Measurements from ENCODE around the gene RPL10.

The RPL10 gene

DNA sequence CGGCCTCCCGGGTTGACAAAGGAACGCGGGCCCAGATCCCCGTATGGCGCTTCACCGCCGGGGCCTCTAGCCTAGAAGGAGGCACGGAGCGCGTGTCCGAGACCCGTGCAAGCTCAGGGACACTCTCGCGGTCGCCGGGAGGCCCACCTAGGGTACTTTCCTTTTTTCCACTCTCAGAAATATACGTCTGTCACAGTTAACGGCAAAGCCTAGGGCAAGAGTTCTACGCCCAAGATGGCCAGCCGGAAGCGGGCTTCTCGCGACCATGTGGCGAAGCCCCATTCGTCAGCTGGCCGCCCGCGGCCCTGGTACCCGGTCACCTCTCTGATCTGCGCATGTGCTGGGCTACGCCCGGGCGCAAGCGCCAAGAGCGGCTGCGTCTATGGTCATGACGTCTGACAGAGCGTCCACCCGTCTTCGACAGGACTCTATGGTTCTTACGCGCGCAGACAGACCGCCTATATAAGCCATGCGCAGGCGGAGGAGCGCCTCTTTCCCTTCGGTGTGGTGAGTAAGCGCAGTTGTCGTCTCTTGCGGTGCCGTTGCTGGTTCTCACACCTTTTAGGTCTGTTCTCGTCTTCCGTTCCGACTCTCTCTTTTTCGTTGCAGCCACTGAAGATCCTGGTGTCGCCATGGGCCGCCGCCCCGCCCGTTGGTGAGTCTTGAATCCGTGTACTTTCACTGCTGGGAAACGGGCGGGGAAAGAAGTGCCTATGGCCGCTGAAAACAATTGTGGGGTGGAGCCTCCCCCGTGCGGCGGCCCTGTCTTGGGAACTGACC is at the start of gene RPL10:
TSS of gene RPL10 (plus strand) at position 490 of the 780 bp plus-strand sequence. CDS start at position 633, 143 bp downstream.
- TF ChIP-seq, protein P1, sequence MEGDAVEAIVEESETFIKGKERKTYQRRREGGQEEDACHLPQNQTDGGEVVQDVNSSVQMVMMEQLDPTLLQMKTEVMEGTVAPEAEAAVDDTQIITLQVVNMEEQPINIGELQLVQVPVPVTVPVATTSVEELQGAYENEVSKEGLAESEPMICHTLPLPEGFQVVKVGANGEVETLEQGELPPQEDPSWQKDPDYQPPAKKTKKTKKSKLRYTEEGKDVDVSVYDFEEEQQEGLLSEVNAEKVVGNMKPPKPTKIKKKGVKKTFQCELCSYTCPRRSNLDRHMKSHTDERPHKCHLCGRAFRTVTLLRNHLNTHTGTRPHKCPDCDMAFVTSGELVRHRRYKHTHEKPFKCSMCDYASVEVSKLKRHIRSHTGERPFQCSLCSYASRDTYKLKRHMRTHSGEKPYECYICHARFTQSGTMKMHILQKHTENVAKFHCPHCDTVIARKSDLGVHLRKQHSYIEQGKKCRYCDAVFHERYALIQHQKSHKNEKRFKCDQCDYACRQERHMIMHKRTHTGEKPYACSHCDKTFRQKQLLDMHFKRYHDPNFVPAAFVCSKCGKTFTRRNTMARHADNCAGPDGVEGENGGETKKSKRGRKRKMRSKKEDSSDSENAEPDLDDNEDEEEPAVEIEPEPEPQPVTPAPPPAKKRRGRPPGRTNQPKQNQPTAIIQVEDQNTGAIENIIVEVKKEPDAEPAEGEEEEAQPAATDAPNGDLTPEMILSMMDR (IDR thresholded peaks at IDR 0.05) = no peak

DNA sequence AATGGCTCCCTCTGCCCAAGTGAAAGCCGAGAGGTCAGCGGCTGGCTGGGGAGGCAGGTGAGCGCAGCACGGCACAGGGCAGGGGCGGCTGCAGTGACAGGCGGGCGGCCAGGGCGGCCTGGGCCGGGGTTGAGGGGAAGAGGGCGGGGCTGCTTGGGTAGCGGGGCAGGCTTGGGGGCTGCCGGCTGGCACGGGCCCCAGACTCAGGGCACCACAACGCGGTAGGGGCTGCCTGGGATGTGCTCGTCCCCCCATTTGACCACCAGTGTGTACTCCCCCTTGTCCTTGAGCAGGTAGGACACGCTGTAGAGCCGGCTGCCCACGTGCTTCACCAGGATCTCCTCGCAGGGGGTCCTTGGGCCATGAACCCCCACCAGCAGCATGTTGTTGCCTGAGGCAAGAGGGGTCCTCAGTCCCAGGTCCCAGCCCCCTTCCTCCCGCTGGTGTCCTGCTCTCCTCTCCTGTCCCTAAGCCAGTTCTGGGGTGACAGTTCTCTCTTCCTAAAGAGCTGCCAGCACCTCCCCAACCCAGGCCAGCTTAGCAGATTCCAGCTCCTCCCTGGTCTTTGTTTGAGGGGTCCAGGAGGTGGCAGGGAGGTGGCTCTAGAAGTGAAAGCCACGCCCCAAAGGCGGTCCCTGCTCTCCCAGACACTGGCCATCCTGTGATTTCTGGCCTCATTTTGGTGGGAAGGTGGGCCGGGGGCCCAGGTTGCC is 49.4 kb upstream of the RPL10 start:
- TF ChIP-seq, protein P1 (IDR thresholded peaks at IDR 0.05) = no peak

DNA sequence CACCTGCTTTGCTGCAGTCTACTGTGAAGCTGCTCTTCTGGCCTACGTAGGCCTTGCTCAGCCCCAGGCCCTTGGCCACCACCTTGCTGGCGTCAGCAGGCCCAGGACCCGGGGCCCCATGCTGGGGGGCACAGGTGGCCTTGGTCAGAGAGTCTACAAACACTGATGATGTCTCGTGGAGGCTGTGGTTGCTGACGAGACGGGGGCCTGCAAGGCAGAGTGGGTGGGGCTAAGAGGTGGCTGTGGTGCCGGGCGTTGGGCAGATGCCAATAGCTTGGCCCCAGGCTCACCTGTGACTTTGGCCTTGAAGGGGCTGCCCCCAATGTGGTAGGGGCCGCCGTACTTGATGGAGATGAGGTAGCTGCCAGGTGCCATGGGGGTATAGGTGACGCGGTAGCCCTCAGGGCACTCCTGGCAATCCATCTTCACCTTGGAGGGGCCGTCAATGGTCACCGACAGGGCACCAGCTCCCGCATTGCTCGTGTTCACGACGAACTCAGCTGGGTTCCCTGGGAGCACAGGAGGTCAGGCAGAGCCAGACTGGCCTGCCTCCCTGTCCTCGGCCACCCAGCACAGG is 48.7 kb upstream of the RPL10 start:
- TF ChIP-seq, protein P1 (IDR thresholded peaks at IDR 0.05) = no peak

DNA sequence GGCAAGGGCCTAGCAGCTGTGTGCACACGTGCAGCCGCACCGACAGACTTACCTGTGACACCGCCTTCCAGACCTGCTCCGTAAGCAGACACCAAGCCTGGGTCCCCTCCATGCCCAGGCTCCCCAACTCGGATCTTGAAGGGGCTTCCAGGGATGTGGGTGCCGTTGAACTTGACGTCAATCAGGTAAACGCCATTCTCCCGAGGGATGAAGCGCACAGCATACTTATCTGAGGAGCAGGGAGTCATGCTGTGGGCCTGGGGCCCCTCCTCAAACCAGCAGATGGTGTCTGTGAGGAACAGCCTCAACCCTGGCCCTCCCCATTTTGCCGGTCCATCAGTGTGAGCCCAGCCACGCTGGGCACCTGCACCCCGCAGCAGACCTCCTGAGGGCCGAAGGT is 48.2 kb upstream of the RPL10 start:
- TF ChIP-seq, protein P1 (IDR thresholded peaks at IDR 0.05) = no peak

DNA sequence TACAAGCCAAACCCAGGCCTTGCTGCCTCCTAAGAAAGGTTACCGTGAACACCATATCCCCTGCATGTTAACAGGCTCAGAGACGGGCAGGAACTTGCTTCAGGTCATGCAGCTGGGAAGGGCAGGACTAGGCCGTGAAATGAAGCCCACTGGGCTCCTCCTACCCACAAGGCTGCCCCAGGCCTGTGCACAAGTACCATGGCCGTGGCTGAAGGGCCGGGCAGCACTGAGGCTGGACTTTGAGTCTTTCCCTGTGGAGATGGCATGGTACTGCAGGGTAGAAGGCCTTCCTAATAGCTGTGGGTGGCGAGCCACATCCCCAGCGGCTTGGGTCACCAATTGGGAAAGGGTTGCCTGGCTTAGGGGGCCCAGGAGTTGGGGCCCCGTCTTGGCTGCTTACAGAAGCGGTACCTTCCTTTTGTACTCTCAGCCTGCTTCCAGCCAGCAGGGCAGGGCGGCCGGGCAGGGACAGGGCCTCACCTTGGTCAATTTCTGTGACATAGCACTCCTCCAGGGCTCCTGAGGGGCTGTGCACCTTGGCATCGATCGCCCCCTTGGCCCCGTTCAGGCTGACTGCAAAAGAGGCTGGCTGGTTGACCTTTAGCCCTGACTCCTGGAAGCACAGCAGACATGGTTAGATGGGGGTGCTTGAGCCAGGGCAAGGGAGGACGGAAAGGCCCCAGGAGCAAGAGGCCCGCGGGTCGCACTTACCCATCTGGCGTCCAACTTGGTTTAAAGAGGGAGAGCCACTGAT is 47.6 kb upstream of the RPL10 start:
- TF ChIP-seq, protein P1 (IDR thresholded peaks at IDR 0.05) = no peak

DNA sequence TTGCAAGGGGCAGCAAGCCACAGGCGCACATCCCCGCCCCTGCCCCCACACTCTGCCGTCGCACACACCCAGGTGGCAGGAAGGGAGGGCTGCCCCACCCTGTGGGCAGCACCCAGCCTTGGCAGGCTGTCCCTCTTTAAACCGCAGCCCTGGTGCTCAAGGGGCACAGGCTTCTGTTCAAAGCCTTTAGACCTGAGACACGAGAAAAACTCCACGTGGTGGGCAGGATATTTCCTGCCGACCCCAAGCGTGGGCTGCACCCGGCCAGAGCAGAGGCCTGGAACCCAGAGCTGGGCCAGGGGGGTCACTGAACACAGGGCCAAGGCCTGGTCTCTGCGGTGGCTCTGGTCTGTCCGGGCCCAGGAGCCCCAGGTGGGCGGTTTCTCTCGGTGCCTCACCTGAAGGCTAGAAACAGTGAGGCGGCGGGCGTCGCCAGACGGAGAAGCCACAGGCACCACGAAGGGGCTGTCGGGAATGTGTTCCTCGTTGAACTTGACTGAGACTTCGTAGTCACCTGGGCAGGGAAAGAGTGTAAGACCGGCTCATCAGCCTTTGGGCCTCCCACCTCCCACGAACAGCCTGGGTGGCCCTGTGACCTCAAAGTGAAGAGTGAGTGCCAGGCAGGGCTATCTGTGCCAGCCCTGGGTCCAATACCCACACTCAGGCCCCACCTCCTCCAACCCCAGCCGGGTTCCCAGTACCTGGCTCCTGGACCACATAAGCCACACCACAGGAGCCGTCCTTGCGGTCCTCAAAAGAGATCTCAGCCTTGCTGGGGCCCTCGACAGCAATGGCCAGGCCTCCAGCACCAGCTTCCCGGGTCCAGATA is 46.8 kb upstream of the RPL10 start:
- TF ChIP-seq, protein P1 (IDR thresholded peaks at IDR 0.05) = no peak

All from LNCAP (cell line).